GM23338 (cell line): ENCODE data around the gene SLC25A48. TPM values are rescaled to one million over a fixed set of nuclear protein-coding genes. Genes with fewer than 3 reads are reported as not detected.

Source experiments
- ATAC-seq: fragments of 200-7000 bp; cut with Tn5 transposase; 3 replicates; pipeline ENCODE4 v1.9.1; 2020
- DNase-seq: peaks from one replicate; pipeline ENCODE4 v3.0.0-alpha.2; 2015; ENCODE audit warnings: low spot score
- H2AFZ ChIP-seq: fragments of 200-600 bp; sonication (generic); 2 replicates; pipeline ENCODE4 v1.8.0; 2016; ENCODE audit warnings: antibody characterized with exemption, mild to moderate bottlenecking, moderate library complexity
- H3F3A ChIP-seq: fragments of 200-600 bp; sonication (generic); replicated peaks from 2 replicates; pipeline ENCODE4 v1.8.0; 2017; ENCODE audit warnings: antibody characterized with exemption, mixed run types, low read depth
- H3K27ac ChIP-seq: fragments of 200-600 bp; sonication (generic); 2 replicates; pipeline ENCODE4 v1.6.1; 2016; ENCODE audit warnings: low read depth
- H3K27me3 ChIP-seq: fragments of 200-600 bp; sonication (generic); 2 replicates; pipeline ENCODE4 v1.8.0; 2016; ENCODE audit warnings: mild to moderate bottlenecking, mixed run types, moderate library complexity; ENCODE audit not compliant: insufficient read depth
- H3K36me3 ChIP-seq: fragments of 200-600 bp; sonication (generic); 2 replicates; pipeline ENCODE4 v1.8.0; 2016; ENCODE audit warnings: mild to moderate bottlenecking; ENCODE audit not compliant: insufficient read depth
- H3K4me1 ChIP-seq: fragments of 200-600 bp; sonication (generic); 2 replicates; pipeline ENCODE4 v1.8.0; 2016; ENCODE audit warnings: mild to moderate bottlenecking, moderate library complexity; ENCODE audit not compliant: insufficient read depth
- H3K4me2 ChIP-seq: fragments of 200-600 bp; sonication (generic); 2 replicates; pipeline ENCODE4 v1.7.1; 2017; ENCODE audit warnings: mixed run types
- H3K4me3 ChIP-seq: fragments of 200-600 bp; sonication (generic); 2 replicates; pipeline ENCODE4 v1.6.1; 2016; ENCODE audit warnings: mixed run types
- H3K79me2 ChIP-seq: fragments of 200-600 bp; sonication (generic); replicated peaks from 2 replicates; pipeline ENCODE4 v1.8.0; 2017; ENCODE audit warnings: mild to moderate bottlenecking; ENCODE audit not compliant: insufficient read depth
- H3K9me2 ChIP-seq: fragments of 200-600 bp; sonication (generic); 2 replicates; pipeline ENCODE4 v1.8.0; 2017; ENCODE audit not compliant: insufficient read depth
- H4K20me1 ChIP-seq: fragments of 200-600 bp; sonication (generic); replicated peaks from 2 replicates; pipeline ENCODE4 v1.8.0; 2017; ENCODE audit warnings: mild to moderate bottlenecking; ENCODE audit not compliant: insufficient read depth
- H3K27ac Mint-ChIP-seq: 2 replicates; pipeline ENCODE4 v1.8.0; 2020; ENCODE audit warnings: inconsistent platforms, mild to moderate bottlenecking, moderate library complexity, mixed read lengths
- H3K27me3 Mint-ChIP-seq: 3 replicates; pipeline ENCODE4 v1.8.0; 2022; ENCODE audit warnings: low read depth, mild to moderate bottlenecking, moderate library complexity, mixed read lengths, inconsistent platforms; ENCODE audit not compliant: insufficient read depth, poor library complexity
- H3K36me3 Mint-ChIP-seq: 3 replicates; pipeline ENCODE4 v1.8.0; 2021; ENCODE audit warnings: low read depth, mild to moderate bottlenecking, inconsistent platforms, moderate library complexity, mixed read lengths
- H3K4me1 Mint-ChIP-seq: 3 replicates; pipeline ENCODE4 v1.8.0; 2020; ENCODE audit warnings: mild to moderate bottlenecking, inconsistent platforms, mixed read lengths
- H3K4me3 Mint-ChIP-seq: 3 replicates; pipeline ENCODE4 v1.8.0; 2021; ENCODE audit warnings: moderate library complexity, mild to moderate bottlenecking, inconsistent platforms, mixed read lengths
- H3K9me3 Mint-ChIP-seq: 3 replicates; pipeline ENCODE4 v1.8.0; 2020; ENCODE audit warnings: moderate library complexity, mild to moderate bottlenecking, inconsistent platforms, mixed read lengths
- CTCF ChIP-seq, 2 experiments: fragments of 200-600 bp in 1 of 2; sonication (generic) in 1 of 2; conservative IDR thresholded peaks; 2 replicates each; pipeline versions ENCODE4 v1.5.1 to v1.6.1; 2016 to 2017; ENCODE audit warnings: antibody characterized with exemption in 2 of 2, low read depth in 2 of 2, mild to moderate bottlenecking in 2 of 2, moderate library complexity in 1 of 2
- EZH2 ChIP-seq: fragments of 200-600 bp; sonication (generic); IDR thresholded peaks from one replicate; pipeline ENCODE4 v1.8.0; 2017; ENCODE audit warnings: antibody characterized with exemption, mild to moderate bottlenecking, low read depth; ENCODE audit not compliant: unreplicated experiment
- NANOG ChIP-seq: IDR thresholded peaks from 2 replicates; pipeline ENCODE4 v1.6.1; 2016; ENCODE audit warnings: antibody characterized with exemption, borderline replicate concordance
- POLR2AphosphoS5 ChIP-seq: IDR thresholded peaks from 2 replicates; pipeline ENCODE4 v1.6.1; 2016; ENCODE audit warnings: antibody characterized with exemption, low read depth
- REST ChIP-seq: IDR thresholded peaks from one replicate; pipeline ENCODE4 v1.6.1; 2018; ENCODE audit warnings: antibody characterized with exemption; ENCODE audit not compliant: unreplicated experiment
- ZNF114 ChIP-seq: fragments of 250-450 bp; sonication (Bioruptor Pico); IDR thresholded peaks from 2 replicates; pipeline ENCODE4 v1.5.0; 2020; ENCODE audit warnings: mild to moderate bottlenecking, moderate library complexity
- ZNF331 ChIP-seq: fragments of 250-450 bp; sonication (Bioruptor Pico); IDR thresholded peaks from 2 replicates; pipeline ENCODE4 v1.5.0; 2020; ENCODE audit warnings: low read depth, mild to moderate bottlenecking, moderate library complexity
- ZNF462 ChIP-seq: fragments of 250-450 bp; sonication (Bioruptor Pico); IDR thresholded peaks from 2 replicates; pipeline ENCODE4 v1.5.0; 2020; ENCODE audit warnings: mild to moderate bottlenecking, moderate library complexity
- polyA plus RNA-seq: library from polyadenylated mRNA; unstranded; fragments of >200 nt; fragmentation: Nextera tagmentation; extraction: Ambion mirVana; gene quantifications from 2 replicates; pipeline ENCODE4 v1.2.1, GENCODE V29; 2016
- total RNA-seq: library from RNA; depleted of rRNA; stranded (reverse); fragments of >200 nt; shearing (Covaris generic); gene quantifications from 2 replicates; pipeline ENCODE4 v1.2.3, GENCODE V29; 2014

SLC25A48 gene
- total and polyA plus RNA-seq, 2 experiments from 2014 or later: 1.1 to 1.5 TPM

- TF ChIP-seq ZNF462: no peak
- TF ChIP-seq ZNF331: no peak
- TF ChIP-seq ZNF114: no peak
- TF ChIP-seq NANOG: no peak
Measured at GRCh38 chr5:135879591-135879990, 45.1 kb downstream of the SLC25A48 start (continued).

GRCh38 chr5:135880278-135880677 is 45.8 kb downstream of the SLC25A48 start:
- H2AFZ ChIP-seq: no peak overlapping the region; the same call in 1 of the 2 replicates
- H3K4me3 ChIP-seq: no peak overlapping the region
- H3K27ac ChIP-seq: no peak overlapping the region
- H3F3A ChIP-seq: no peaks in the 10 kb centered on the region
- DNase-seq: peak; percentile 75
- Mint-ChIP-seq H3K4me3 (no peak overlapping the region), H3K27me3 (peaks cover 8% of the 10 kb centered on the region), H3K9me3 (no peaks in the 10 kb centered on the region; the same call in 2 of the 3 replicates), H3K27ac (no peak overlapping the region), H3K36me3 (no peaks in the 10 kb centered on the region), H3K4me1 (peaks cover 16% of the 10 kb centered on the region; the same call in 2 of the 3 replicates)
- H3K4me2 ChIP-seq: no peak overlapping the region
- no peaks in the 10 kb centered on the region for H4K20me1 ChIP-seq
- ATAC-seq: peak; percentile 94
- no peaks in the 10 kb centered on the region for H3K36me3 ChIP-seq
- H3K79me2 ChIP-seq: no peaks in the 10 kb centered on the region
- no peaks in the 10 kb centered on the region for H3K9me2 ChIP-seq
- no peaks in the 10 kb centered on the region for H3K27me3 ChIP-seq
- H3K4me1 ChIP-seq: 0 out of 2 replicates have a peak, but pooled peaks cover 5% of the 10 kb centered on the region
- TF ChIP-seq CTCF (conservative IDR thresholded peaks at IDR 0.05; ENCODE audit: low read depth in 2 of 2) (peak; percentile 69 to 85), REST (no peak), EZH2 (no peak), POLR2AphosphoS5 (no peak)
